ENCODE results near the gene PDS5A. TPM values are rescaled to one million over a fixed set of nuclear protein-coding genes. Genes with fewer than 3 reads are reported as not detected.

PDS5A gene
- total and polyA plus RNA-seq, 2 of the 13 experiments (the other 11 are each of a cell fraction or from before 2014, with no cell fraction given), result 31.8 to 57.0 TPM

DNA sequence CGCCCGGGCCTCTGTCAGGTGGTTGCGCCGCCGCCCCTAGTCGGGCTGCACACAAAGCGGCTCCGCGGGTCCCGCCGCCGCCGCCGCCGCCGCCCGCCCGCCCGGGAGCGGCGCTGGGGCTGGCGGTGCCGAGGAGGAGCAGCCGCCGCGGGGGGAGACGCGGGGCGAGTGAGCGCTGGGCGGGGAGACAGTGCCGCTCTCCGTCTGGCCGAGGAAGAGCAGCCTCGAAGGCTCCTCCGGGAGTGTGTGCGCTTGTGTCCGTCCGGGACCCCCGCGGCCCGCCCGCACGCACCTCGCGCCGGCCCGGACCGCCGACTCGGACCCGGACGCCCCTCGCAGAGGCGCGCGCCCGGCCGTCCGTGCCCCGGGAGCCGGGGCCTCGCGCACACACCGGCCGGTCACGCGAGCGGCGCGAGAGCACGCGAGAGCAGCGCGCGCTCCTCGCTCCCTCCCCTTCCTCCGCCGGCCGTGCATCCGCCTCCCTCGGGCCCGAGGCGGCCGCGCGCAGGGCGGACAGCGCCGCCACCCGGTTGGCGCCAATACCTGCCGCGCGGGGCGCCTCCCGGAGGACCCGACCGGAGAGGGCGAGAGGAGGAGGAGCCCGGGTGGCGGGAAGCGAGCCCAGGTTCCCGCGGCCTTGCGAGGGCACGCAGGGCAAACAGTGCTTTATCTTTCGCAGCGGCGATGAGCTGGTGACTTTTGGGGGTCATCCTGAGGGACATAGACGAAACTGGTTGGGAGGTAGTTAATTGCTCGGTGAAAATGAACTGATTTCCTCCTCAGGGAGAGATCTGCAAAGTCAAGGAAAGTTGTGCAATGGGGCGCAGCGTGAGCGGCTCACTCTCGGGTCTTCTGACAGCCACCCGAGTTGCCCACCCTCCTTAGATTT lies at the start of gene PDS5A (continued):
- TF ChIP-seq PAWR (CRISPR knock-in tag; IDR thresholded peaks at IDR 0.05; ENCODE audit: borderline replicate concordance) (peak; percentile 43; the same call in 1 of the 2 replicates), SIX1 (CRISPR knock-in tag; IDR thresholded peaks at IDR 0.05; ENCODE audit: borderline replicate concordance) (peak; percentile 50; the same call in 1 of the 2 replicates), ZMYM3 (CRISPR knock-in tag; IDR thresholded peaks at IDR 0.05) (peak; percentile 60; the same call in 1 of the 2 replicates), YEATS4 (CRISPR knock-in tag; IDR thresholded peaks at IDR 0.05; ENCODE audit: borderline replicate concordance) (peak; percentile 76; the same call in 1 of the 2 replicates), SOX6 (IDR thresholded peaks at IDR 0.05) (no peak), SOX6 (CRISPR knock-in tag; IDR thresholded peaks at IDR 0.05) (peak; percentile 58), NFYB (CRISPR knock-in tag; IDR thresholded peaks at IDR 0.05) (no peak), KAT7 (CRISPR knock-in tag; IDR thresholded peaks at IDR 0.05; ENCODE audit: borderline replicate concordance) (peak; percentile 80; the same call in 1 of the 2 replicates), ZNF282 (IDR thresholded peaks at IDR 0.05; ENCODE audit: partially characterized antibody) (no peak), RARG (CRISPR knock-in tag; IDR thresholded peaks at IDR 0.05; ENCODE audit: low read depth) (no peak), SPEN (CRISPR knock-in tag; IDR thresholded peaks at IDR 0.05; ENCODE audit: low read depth) (peak; percentile 97), SIN3B (IDR thresholded peaks at IDR 0.05; ENCODE audit: low read length) (no peak), SP1 (IDR thresholded peaks at IDR 0.05) (no peak), SP1 (CRISPR knock-in tag; IDR thresholded peaks at IDR 0.05) (peak; percentile 74; the same call in 1 of the 2 replicates), HOXA5 (CRISPR knock-in tag; IDR thresholded peaks at IDR 0.05) (peak; percentile 79), ZC3H13 (CRISPR knock-in tag; IDR thresholded peaks at IDR 0.05) (peak; percentile 71), ZFX (CRISPR knock-in tag; IDR thresholded peaks at IDR 0.05; ENCODE audit: low read depth) (peak; percentile 74)
- TF ChIP-seq, protein P1, sequence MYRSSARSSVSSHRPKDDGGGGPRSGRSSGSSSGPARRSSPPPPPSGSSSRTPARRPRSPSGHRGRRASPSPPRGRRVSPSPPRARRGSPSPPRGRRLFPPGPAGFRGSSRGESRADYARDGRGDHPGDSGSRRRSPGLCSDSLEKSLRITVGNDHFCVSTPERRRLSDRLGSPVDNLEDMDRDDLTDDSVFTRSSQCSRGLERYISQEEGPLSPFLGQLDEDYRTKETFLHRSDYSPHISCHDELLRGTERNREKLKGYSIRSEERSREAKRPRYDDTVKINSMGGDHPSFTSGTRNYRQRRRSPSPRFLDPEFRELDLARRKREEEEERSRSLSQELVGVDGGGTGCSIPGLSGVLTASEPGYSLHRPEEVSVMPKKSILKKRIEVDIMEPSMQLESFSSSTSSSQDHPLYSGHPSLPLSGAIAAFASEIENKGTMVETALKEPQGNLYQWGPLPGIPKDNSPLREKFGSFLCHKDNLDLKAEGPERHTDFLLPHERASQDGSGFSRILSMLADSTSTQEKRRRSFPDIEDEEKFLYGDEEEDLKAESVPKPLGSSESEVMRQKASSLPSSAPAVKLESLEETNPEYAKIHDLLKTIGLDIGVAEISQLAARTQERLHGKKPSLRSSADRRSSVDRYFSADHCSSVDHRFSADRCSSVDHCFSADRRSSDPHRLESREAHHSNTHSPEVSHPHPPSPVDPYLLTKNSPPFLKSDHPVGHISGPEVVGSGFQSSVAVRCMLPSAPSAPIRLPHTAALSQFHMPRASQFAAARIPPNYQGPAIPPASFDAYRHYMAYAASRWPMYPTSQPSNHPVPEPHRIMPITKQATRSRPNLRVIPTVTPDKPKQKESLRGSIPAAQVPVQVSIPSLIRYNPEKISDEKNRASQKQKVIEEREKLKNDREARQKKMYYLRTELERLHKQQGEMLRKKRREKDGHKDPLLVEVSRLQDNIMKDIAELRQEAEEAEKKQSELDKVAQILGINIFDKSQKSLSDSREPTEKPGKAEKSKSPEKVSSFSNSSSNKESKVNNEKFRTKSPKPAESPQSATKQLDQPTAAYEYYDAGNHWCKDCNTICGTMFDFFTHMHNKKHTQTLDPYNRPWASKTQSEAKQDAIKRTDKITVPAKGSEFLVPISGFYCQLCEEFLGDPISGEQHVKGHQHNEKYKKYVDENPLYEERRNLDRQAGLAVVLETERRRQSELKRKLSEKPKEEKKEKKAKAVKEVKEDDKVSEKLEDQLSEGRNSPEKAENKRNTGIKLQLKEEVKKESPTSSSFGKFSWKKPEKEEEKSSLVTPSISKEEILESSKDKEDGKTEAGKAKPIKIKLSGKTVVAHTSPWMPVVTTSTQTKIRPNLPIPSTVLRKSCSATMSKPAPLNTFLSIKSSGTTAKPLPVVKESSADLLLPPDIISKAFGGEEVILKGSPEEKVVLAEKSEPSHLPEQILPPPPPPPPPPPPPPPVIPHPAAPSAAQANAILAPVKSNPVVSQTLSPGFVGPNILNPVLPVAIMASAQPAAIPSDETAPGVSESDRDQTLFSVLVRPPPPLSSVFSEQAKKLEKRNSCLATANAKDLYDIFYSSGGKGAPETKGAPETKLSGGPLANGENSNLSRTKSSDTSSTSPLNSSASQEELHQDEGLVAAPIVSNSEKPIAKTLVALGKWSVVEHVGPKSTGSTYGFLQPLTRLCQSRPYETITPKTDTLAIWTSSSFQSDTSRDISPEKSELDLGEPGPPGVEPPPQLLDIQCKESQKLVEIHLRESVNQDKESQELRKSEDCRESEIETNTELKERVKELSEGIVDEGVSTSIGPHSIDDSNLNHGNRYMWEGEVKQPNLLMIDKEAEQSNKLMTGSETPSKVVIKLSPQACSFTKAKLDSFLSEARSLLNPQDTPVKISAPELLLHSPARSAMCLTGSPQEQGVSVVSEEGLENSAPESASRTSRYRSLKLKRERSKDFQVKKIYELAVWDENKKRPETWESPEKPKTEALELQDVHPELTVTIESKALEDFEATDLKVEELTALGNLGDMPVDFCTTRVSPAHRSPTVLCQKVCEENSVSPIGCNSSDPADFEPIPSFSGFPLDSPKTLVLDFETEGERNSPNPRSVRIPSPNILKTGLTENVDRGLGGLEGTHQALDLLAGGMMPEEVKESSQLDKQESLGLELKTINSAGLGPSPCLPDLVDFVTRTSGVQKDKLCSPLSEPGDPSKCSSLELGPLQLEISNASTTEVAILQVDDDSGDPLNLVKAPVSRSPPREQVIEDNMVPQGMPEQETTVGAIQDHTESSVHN (CRISPR knock-in tag; IDR thresholded peaks at IDR 0.05), result 0 out of 2 replicates have a peak, but pooled peaks have one; percentile 28
- TF ChIP-seq, protein P2, sequence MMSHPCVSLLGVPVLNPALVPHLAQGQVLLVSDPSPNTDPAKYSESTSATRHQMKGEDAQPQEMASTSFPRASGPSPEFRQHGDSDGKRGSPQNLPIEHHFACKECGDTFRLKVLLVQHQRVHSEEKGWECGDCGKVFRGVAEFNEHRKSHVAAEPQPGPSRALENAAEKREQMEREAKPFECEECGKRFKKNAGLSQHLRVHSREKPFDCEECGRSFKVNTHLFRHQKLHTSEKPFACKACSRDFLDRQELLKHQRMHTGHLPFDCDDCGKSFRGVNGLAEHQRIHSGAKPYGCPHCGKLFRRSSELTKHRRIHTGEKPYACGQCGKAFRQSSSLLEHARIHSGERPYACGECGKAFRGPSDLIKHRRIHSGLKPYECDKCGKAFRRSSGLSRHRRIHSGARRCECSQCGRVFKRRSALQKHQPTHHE (CRISPR knock-in tag; IDR thresholded peaks at IDR 0.05; ENCODE audit: borderline replicate concordance), result peak; percentile 68; the same call in 1 of the 2 replicates
- TF ChIP-seq, protein P3, sequence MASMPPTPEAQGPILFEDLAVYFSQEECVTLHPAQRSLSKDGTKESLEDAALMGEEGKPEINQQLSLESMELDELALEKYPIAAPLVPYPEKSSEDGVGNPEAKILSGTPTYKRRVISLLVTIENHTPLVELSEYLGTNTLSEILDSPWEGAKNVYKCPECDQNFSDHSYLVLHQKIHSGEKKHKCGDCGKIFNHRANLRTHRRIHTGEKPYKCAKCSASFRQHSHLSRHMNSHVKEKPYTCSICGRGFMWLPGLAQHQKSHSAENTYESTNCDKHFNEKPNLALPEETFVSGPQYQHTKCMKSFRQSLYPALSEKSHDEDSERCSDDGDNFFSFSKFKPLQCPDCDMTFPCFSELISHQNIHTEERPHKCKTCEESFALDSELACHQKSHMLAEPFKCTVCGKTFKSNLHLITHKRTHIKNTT (CRISPR knock-in tag; IDR thresholded peaks at IDR 0.05), result no peak

Data from HepG2 (cell line).